Panc1 (cell line): ENCODE results near the gene PTGR3. TPM values are rescaled to one million over a fixed set of nuclear protein-coding genes. Genes with fewer than 3 reads are reported as not detected.

ENCODE experiments used
- ATAC-seq: fragments of 200-7000 bp; cut with Tn5 transposase; 2 replicates; pipeline ENCODE4 v1.9.1; 2020; ENCODE audit warnings: mild to moderate bottlenecking, moderate library complexity
- BruUV-seq: library from RNA; stranded (reverse); fragments of 400-500 nt; replicated peaks from 2 replicates; lab custom pipeline; 2021; lab: Mats Ljungman, UMichigan
- CTCF ChIA-PET: fragments of 300-600 bp; sonication (Branson Sonifier 250); formaldehyde crosslinking; loops from one replicate; lab custom pipeline; 2022; ENCODE audit warnings: antibody characterized with exemption; lab: Charles Lee
- POLR2A ChIA-PET: fragments of 300-600 bp; sonication (Branson Sonifier 250); formaldehyde crosslinking; loops from one replicate; lab custom pipeline; 2022; ENCODE audit warnings: antibody characterized with exemption; lab: Charles Lee
- DNase-seq: peaks from one replicate; pipeline ENCODE4 v3.0.0-alpha.2; 2010; ENCODE audit warnings: low read depth, low spot score
- H3K27ac ChIP-seq: 2 replicates; pipeline ENCODE4 v1.5.1; 2011; ENCODE audit warnings: mild to moderate bottlenecking, low read length, inconsistent platforms
- H3K27me3 ChIP-seq: fragments of 200-500 bp; sonication (Bioruptor generic); 2 replicates; pipeline ENCODE4 v1.6.0; 2014; ENCODE audit warnings: low read length, inconsistent platforms; ENCODE audit not compliant: control insufficient read depth, insufficient read depth
- H3K36me3 ChIP-seq: fragments of 200-500 bp; sonication (Bioruptor generic); 2 replicates; pipeline ENCODE4 v1.5.1; 2014; ENCODE audit warnings: inconsistent platforms, mild to moderate bottlenecking, low read length, moderate library complexity; ENCODE audit not compliant: control insufficient read depth, insufficient read depth
- H3K4me1 ChIP-seq: 2 replicates; pipeline ENCODE4 v1.5.1; 2011; ENCODE audit warnings: inconsistent platforms, mild to moderate bottlenecking, low read length, moderate library complexity; ENCODE audit not compliant: control insufficient read depth, insufficient read depth
- H3K4me3 ChIP-seq, 2 experiments: 2 replicates each; pipeline ENCODE4 v1.5.1; 2011 to 2012; ENCODE audit warnings: low read depth in 2 of 2, low read length in 2 of 2, mild to moderate bottlenecking in 2 of 2, inconsistent platforms in 1 of 2, moderate library complexity in 1 of 2
- H3K9me3 ChIP-seq: fragments of 200-500 bp; sonication (Bioruptor generic); 2 replicates; pipeline ENCODE4 v1.5.1; 2014; ENCODE audit warnings: low read depth, mild to moderate bottlenecking, inconsistent platforms, low read length, moderate library complexity; ENCODE audit not compliant: control insufficient read depth, insufficient read depth
- POLR2AphosphoS5 ChIP-seq: IDR thresholded peaks from 2 replicates; pipeline ENCODE4 v1.6.1; 2012; ENCODE audit warnings: mild to moderate bottlenecking, low read depth, low read length, moderate library complexity
- SIN3A ChIP-seq: IDR thresholded peaks from 2 replicates; pipeline ENCODE4 v1.6.1; 2012; ENCODE audit warnings: low read depth, mild to moderate bottlenecking, low read length, moderate library complexity, borderline replicate concordance; ENCODE audit not compliant: insufficient read depth
- TCF7L2 ChIP-seq: IDR thresholded peaks from 2 replicates; pipeline ENCODE4 v1.6.1; 2011; ENCODE audit warnings: mild to moderate bottlenecking, low read depth, low read length, inconsistent platforms
- in situ Hi-C: cut with HindIII; loops from 2 replicates; pipeline ENCODE4 v1.10.0; 2016; ENCODE audit warnings: low sequenced_read_pairs, low pct_unique_long_range_greater_than_20kb
- intact Hi-C: fragments of 100-400 bp; cut with micrococcal nuclease; formaldehyde crosslinking; loops from one replicate; pipeline ENCODE4 v1.10.0; 2022; ENCODE audit not compliant: unreplicated experiment
- total RNA-seq: library from RNA; stranded (reverse); gene quantifications from one replicate; pipeline ENCODE4 v1.2.1, GENCODE V29; 2021; ENCODE audit not compliant: unreplicated experiment
- TF ChIP-seq, protein P1 (sequence below), 2 experiments: IDR thresholded peaks; 2 replicates each; pipeline ENCODE4 v1.6.1; 2011 to 2012; ENCODE audit warnings: low read depth in 2 of 2, control low read depth in 1 of 2, low read length in 1 of 2, mild to moderate bottlenecking in 1 of 2, moderate library complexity in 1 of 2; ENCODE audit not compliant: insufficient read depth in 1 of 2
- TF ChIP-seq, protein P2 (sequence below): fragments of 450-650 bp; IDR thresholded peaks from 2 replicates; pipeline ENCODE4 v1.5.1; 2017; ENCODE audit warnings: mild to moderate bottlenecking

Gene PTGR3
- total RNA-seq, 1 experiment from 2014 or later, result 45.0 TPM

DNA sequence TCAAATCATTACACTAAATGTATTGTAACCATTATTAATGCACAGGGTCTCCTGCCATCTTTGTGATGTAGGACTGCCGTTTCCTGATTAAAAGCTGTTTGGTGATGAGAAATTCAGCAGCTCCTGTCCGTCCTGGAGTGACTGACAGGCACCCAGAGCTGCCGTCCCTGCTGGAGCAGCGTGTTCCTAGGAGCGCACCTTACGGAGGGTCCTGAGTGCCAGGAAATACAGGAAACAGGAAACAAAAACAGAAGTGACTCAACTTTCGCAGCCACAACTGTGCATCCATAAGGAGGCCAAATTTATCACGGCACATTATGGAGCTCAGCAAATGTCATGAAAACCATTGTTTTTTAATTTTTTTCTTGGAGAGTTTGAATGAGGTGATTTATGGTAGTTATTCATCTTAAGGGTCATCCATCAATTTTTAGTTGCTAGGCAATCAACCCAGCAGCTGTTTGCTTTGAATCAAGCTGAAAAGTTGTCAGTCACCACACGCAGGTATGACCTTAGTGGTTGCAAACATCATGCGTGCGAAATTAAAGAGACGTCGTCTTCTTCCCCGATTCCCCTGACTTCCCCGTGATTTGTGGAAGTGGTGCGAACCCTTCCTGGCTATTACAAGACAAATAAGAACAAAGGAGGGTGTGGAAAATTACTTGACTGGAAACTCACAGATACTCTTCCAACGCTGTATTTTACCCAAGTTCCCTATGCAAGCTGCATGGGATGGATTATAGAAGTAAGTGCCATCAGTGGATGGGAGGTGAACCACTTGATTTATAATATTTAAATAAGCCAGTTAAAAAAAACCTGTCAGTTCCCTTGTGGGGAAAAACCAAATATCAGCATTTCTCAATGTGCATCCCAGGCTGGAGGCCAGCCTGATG lies 21.5 kb upstream of the PTGR3 start:
- H3K4me3 ChIP-seq, result no peak overlapping the region
- no peak overlapping the region for H3K27ac ChIP-seq
- no peaks in the 10 kb centered on the region for H3K9me3 ChIP-seq
- H3K4me1 ChIP-seq, result no peaks in the 10 kb centered on the region
- in situ Hi-C loops (no loop called here), intact Hi-C loops (no loop called here)
- ChIA-PET POLR2A (no interaction called here), CTCF (interaction anchor here (0.6 kb wide), 1 partner anchor 1026 kb away, joined by 14 read pairs; no protein-coding TSS in a partner anchor)
- ATAC-seq (no peak), DNase-seq (no peak)
- no TSS peak for BruUV-seq
- no peaks in the 10 kb centered on the region for H3K27me3 ChIP-seq
- H3K36me3 ChIP-seq, result no peaks in the 10 kb centered on the region
- TF ChIP-seq, protein P1, sequence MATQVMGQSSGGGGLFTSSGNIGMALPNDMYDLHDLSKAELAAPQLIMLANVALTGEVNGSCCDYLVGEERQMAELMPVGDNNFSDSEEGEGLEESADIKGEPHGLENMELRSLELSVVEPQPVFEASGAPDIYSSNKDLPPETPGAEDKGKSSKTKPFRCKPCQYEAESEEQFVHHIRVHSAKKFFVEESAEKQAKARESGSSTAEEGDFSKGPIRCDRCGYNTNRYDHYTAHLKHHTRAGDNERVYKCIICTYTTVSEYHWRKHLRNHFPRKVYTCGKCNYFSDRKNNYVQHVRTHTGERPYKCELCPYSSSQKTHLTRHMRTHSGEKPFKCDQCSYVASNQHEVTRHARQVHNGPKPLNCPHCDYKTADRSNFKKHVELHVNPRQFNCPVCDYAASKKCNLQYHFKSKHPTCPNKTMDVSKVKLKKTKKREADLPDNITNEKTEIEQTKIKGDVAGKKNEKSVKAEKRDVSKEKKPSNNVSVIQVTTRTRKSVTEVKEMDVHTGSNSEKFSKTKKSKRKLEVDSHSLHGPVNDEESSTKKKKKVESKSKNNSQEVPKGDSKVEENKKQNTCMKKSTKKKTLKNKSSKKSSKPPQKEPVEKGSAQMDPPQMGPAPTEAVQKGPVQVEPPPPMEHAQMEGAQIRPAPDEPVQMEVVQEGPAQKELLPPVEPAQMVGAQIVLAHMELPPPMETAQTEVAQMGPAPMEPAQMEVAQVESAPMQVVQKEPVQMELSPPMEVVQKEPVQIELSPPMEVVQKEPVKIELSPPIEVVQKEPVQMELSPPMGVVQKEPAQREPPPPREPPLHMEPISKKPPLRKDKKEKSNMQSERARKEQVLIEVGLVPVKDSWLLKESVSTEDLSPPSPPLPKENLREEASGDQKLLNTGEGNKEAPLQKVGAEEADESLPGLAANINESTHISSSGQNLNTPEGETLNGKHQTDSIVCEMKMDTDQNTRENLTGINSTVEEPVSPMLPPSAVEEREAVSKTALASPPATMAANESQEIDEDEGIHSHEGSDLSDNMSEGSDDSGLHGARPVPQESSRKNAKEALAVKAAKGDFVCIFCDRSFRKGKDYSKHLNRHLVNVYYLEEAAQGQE (IDR thresholded peaks at IDR 0.05; ENCODE audit: insufficient read depth in 1 of 2, low read depth in 2 of 2, low read length in 1 of 2), result no peak
- TF ChIP-seq TCF7L2, result no peak
- TF ChIP-seq SIN3A, result no peak
- TF ChIP-seq, protein P2, sequence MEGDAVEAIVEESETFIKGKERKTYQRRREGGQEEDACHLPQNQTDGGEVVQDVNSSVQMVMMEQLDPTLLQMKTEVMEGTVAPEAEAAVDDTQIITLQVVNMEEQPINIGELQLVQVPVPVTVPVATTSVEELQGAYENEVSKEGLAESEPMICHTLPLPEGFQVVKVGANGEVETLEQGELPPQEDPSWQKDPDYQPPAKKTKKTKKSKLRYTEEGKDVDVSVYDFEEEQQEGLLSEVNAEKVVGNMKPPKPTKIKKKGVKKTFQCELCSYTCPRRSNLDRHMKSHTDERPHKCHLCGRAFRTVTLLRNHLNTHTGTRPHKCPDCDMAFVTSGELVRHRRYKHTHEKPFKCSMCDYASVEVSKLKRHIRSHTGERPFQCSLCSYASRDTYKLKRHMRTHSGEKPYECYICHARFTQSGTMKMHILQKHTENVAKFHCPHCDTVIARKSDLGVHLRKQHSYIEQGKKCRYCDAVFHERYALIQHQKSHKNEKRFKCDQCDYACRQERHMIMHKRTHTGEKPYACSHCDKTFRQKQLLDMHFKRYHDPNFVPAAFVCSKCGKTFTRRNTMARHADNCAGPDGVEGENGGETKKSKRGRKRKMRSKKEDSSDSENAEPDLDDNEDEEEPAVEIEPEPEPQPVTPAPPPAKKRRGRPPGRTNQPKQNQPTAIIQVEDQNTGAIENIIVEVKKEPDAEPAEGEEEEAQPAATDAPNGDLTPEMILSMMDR, result no peak
- no peak for TF ChIP-seq POLR2AphosphoS5

DNA sequence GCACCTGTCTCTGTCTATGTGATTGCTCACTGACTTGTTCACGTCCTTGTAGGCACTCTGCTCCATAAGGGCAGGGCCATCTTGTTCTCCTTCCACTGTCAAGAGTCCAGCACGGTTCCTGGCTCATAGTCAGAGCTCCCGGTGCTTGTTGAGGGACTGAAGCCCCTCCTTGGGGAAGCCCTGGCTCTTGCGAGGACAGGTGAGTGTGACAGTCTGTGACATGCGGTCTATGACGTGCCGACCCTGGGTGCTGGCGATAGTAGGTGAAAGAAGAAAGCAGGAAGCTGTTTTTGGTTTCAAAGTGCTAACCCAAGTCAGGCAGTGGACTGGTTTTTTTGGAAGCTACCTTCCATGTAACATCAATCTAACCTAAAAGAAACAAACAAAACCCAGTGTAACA lies 20.5 kb upstream of the PTGR3 start:
- Histone ChIP-seq H3K27me3 (no peaks in the 10 kb centered on the region), H3K4me3 (no peak overlapping the region), H3K36me3 (no peaks in the 10 kb centered on the region), H3K9me3 (no peaks in the 10 kb centered on the region), H3K4me1 (no peaks in the 10 kb centered on the region), H3K27ac (no peak overlapping the region)
- ChIA-PET CTCF (no interaction called here), POLR2A (no interaction called here)
- in situ Hi-C loops (no loop called here), intact Hi-C loops (no loop called here)
- DNase-seq, result no peak
- no peak for ATAC-seq
- no TSS peak for BruUV-seq
- TF ChIP-seq SIN3A (no peak), POLR2AphosphoS5 (no peak), TCF7L2 (no peak)
- TF ChIP-seq, protein P1 (IDR thresholded peaks at IDR 0.05; ENCODE audit: insufficient read depth in 1 of 2, low read depth in 2 of 2, low read length in 1 of 2), result no peak
- TF ChIP-seq, protein P2, result no peak
